ENCODE measurements around the gene CCDC85B. TPM values are rescaled to one million over a fixed set of nuclear protein-coding genes. Genes with fewer than 3 reads are reported as not detected.

CCDC85B gene
- total and polyA plus RNA-seq, 12 donors: 0.16 to 162 (median 58.4) TPM

- H3K27me3 ChIP-seq: no peaks in the 10 kb centered on the region
- 0 to 1% (median 0%) methylated on average over 27 to 78 of the region's 78 CpGs for WGBS, 4 donors
- H3K4me3 ChIP-seq: peak within 1 kb of the TSS; percentile 37 to 100 (median 84)
- peak within 1 kb of the TSS; percentile 88 to 99 (median 95) for H3K27ac ChIP-seq
- no peaks in the 10 kb centered on the region for H3K9me3 ChIP-seq (replicated peaks in 1 of 3)
- intact Hi-C loops (cut with DNase I): no loop called here
- peak; percentile 95 to 98 (median 97) for DNase-seq
- peak in 1 of 2 donors; percentile 62 for TF ChIP-seq POLR2A (IDR thresholded peaks at IDR 0.05)
- peak; percentile 73 to 90 (median 81) for TF ChIP-seq CTCF (IDR thresholded peaks at IDR 0.05)
- peaks cover 21 to 31% of the 10 kb centered on the region in 2 donors for H3K4me1 ChIP-seq (replicated peaks in 1 of 2)
- peaks cover 0 to 41% of the 10 kb centered on the region in 2 donors for H3K36me3 ChIP-seq (replicated peaks in 1 of 2)
These were observed 30.0 kb upstream of the CCDC85B start, which contains the start of gene MUS81 for GRCh38 chr11:65860278-65861164. MUS81 (plus strand) TSS chr11:65860433; CDS start chr11:65860754, 321 bp downstream.

- Histone ChIP-seq H3K36me3 (replicated peaks in 1 of 2) (peaks cover 0 to 41% of the 10 kb centered on the region in 2 donors), H3K27ac (peak overlapping the region in 4 of 5 donors; percentile 88 to 99 (median 96)), H3K9me3 (replicated peaks in 1 of 3) (no peaks in the 10 kb centered on the region), H3K27me3 (no peaks in the 10 kb centered on the region), H3K4me3 (peak overlapping the region; percentile 37 to 100 (median 84)), H3K4me1 (replicated peaks in 1 of 2) (peaks cover 21 to 27% of the 10 kb centered on the region in 2 donors)
- 8 to 26% (median 10%) methylated on average over 5 to 14 of the region's 14 CpGs for WGBS, 4 donors
- DNase-seq: peak in 6 of 7 donors; percentile 17 to 69 (median 42)
- intact Hi-C loops (cut with DNase I): no loop called here
- TF ChIP-seq CTCF (IDR thresholded peaks at IDR 0.05): no peak
- no peak for TF ChIP-seq POLR2A (IDR thresholded peaks at IDR 0.05)
These were observed 29.3 kb upstream of the CCDC85B start for GRCh38 chr11:65861165-65861505.

- DNase-seq: peak in 5 of 7 donors; percentile 9 to 57 (median 33)
- no peak for TF ChIP-seq CTCF (IDR thresholded peaks at IDR 0.05)
- TF ChIP-seq POLR2A (IDR thresholded peaks at IDR 0.05): no peak
- Histone ChIP-seq H3K4me1 (replicated peaks in 1 of 2) (peaks cover 16 to 22% of the 10 kb centered on the region in 2 donors), H3K36me3 (replicated peaks in 1 of 2) (peaks cover 0 to 46% of the 10 kb centered on the region in 2 donors), H3K4me3 (peak overlapping the region in 1 of 4 donors; percentile 100), H3K27ac (peak overlapping the region in 1 of 5 donors; percentile 99), H3K27me3 (no peaks in the 10 kb centered on the region), H3K9me3 (replicated peaks in 1 of 3) (no peaks in the 10 kb centered on the region)
- 76 to 88% (median 86%) methylated on average over 5 to 13 of the region's 13 CpGs for WGBS, 4 donors
- intact Hi-C loops (cut with DNase I): no loop called here
These were observed 28.8 kb upstream of the CCDC85B start for GRCh38 chr11:65861533-65862183.

GRCh38 chr11:65862191-65862735 lies 28.2 kb upstream of the CCDC85B start:
- Histone ChIP-seq H3K36me3 (replicated peaks in 1 of 2) (peaks cover 0 to 53% of the 10 kb centered on the region in 2 donors), H3K9me3 (replicated peaks in 1 of 3) (no peaks in the 10 kb centered on the region), H3K4me3 (no peak overlapping the region), H3K27ac (no peak overlapping the region), H3K27me3 (no peaks in the 10 kb centered on the region), H3K4me1 (replicated peaks in 1 of 2) (peaks cover 16 to 21% of the 10 kb centered on the region in 2 donors)
- peak in 5 of 7 donors; percentile 18 to 31 (median 20) for DNase-seq
- TF ChIP-seq POLR2A (IDR thresholded peaks at IDR 0.05) (no peak), CTCF (IDR thresholded peaks at IDR 0.05) (no peak)
- WGBS, 4 donors: 74 to 96% (median 82%) methylated on average over 3 to 5 of the region's 5 CpGs
- intact Hi-C loops (cut with DNase I): no loop called here

Data from adrenal gland (tissue), 12 donors.